NT2/D1 (cell line): ENCODE data around the gene KCNQ1OT1.

Source experiments
- YY1 ChIP-seq: IDR thresholded peaks from 2 replicates; pipeline ENCODE4 v1.6.1; 2011; ENCODE audit not compliant: insufficient read length, insufficient read depth
- ZNF274 ChIP-seq: IDR thresholded peaks from 2 replicates; pipeline ENCODE4 v1.6.1; 2011; ENCODE audit warnings: mild to moderate bottlenecking, low read depth, low read length

DNA sequence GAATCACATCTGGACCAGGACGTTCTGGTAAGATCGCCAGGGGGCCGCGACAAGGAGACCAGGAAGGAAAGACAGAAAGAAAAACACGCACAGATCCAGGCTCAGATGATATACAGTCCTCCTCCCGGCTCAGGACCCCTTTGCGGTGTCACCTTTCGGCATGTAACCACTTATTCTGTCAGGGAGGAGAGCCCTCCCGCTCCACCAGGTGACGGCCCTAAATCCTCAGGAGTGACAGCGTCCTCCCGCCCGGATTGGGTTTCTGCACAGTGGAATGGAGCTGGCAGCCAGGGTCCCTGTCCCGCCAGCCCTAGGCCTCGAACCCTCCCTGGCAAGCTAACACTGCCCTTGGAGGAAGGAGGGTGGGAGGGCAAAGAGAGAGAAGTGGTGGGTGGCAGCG lies 24.3 kb upstream of the KCNQ1OT1 start:
- no peak for TF ChIP-seq ZNF274
- TF ChIP-seq YY1 = no peak
